ENCODE measurements around the gene PSAPL1. TPM values are rescaled to one million over a fixed set of nuclear protein-coding genes. Genes with fewer than 3 reads are reported as not detected.

PSAPL1 gene
- total and polyA plus RNA-seq, 5 experiments from 2014 or later, result not detected

DNA sequence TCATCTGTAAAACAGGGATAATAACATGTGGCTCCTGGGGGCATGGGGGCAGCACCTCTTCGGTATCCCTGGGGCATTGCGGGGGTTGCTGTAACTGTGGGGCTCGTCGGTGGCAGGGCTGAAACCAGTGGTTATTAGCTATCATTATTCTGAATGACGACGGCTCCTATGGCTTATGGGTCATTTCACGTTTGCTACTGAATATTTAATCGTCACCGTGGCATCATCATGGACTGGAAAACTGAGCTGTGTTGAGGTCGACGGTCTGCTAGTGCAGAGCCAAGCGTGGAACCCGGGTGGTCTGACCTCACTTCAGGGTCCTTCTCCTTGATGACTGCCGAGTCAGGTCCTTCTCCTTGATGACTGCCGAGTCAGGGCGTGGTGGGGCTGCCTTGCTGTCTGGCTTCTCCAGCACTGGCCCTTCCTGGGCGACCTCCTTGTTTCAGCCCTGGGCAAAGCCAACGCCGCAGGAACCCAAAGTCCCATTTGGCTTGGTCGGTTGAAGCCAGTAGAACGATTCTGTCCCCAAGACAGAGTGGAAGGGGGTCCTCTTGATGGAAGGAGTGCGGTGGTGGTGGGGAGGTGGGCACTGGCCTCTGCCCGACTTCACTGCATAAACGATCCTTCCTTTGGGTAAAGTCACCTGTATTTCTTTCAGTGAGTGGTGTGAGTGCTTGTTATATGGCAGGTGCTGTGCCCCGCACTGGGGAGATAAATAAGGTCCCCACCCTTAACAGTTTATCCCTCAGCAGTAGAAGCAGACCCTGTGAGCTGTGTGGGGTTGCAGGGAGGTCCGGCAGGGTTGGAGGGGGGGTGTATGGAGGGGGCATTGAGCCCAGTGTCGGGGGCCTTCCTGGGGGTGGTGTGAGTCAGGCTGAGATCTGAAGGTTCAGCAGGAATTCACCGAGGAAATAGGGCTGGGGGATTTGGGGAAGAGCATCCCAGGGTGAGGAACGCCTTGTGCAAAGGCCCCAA is 40.8 kb downstream of the PSAPL1 start:
- H3K36me3 Mint-ChIP-seq, result no peaks in the 10 kb centered on the region
- ATAC-seq (no peak), DNase-seq (no peak)
- peaks cover 3 to 28% (median 19%) of the 10 kb centered on the region in 5 donors for H3K27me3 Mint-ChIP-seq
- H3K4me3 Mint-ChIP-seq, result peak overlapping the region in 1 of 10 donors; percentile 20
- H3K9me3 Mint-ChIP-seq, result no peaks in the 10 kb centered on the region
- H3K27ac Mint-ChIP-seq, result no peak overlapping the region
- no peaks in the 10 kb centered on the region for H3K4me1 Mint-ChIP-seq
- POLR2A ChIA-PET, result no interaction called here

DNA sequence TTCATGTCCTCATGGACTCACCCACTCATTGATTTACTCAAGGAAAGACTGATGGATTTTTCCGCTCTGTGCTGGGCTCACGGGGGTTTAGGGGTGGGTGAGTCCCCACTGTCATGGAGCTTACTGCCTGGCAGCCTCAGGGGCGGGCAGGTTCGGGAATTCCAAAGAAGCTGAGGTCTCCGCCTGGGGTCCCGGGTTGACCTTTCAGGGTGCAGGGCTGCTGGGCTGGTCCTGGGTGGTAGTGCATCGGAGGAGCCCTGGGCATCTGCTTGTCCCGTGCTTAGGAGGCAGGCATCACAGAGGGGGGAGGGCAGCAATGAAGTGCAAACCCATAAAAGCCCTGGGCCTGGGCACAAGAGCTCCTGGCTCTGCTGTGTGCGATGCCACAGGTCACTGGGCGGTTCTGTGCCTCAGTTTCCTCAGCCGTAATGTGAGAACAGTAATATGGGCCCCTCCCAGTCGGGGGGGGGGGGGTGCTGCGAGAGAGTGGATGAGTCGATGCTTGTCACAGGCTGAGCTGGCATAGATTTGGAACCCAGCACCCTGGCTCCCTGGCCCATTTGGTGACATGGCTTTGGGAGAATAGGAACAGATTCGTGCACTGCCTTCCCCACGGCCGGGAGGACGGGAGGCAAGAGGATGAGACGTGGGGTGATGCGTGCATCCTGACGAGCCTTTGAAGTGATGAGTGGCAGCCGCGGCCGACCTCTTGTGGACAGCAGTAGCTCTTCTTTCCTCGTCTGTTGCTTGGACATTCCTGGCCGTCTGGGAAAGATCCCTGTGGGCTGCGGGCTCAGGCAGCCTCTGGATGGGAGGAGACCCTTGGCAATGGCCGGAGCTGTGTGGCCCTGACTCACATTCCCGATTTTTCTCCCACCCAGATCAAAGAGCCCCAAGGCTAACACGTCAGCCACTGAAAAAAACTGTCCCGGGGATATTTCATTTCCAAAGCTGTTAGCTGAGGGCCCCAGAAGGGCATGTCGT is 42.0 kb downstream of the PSAPL1 start:
- POLR2A ChIA-PET, result no interaction called here
- DNase-seq, result no peak
- no peak overlapping the region for H3K27ac Mint-ChIP-seq
- no peaks in the 10 kb centered on the region for H3K36me3 Mint-ChIP-seq
- peaks cover 0 to 5% (median 0%) of the 10 kb centered on the region in 9 donors for H3K9me3 Mint-ChIP-seq
- no peak for ATAC-seq
- H3K4me1 Mint-ChIP-seq, result no peaks in the 10 kb centered on the region
- peaks cover 0 to 24% (median 13%) of the 10 kb centered on the region in 5 donors for H3K27me3 Mint-ChIP-seq
- no peak overlapping the region for H3K4me3 Mint-ChIP-seq

DNA sequence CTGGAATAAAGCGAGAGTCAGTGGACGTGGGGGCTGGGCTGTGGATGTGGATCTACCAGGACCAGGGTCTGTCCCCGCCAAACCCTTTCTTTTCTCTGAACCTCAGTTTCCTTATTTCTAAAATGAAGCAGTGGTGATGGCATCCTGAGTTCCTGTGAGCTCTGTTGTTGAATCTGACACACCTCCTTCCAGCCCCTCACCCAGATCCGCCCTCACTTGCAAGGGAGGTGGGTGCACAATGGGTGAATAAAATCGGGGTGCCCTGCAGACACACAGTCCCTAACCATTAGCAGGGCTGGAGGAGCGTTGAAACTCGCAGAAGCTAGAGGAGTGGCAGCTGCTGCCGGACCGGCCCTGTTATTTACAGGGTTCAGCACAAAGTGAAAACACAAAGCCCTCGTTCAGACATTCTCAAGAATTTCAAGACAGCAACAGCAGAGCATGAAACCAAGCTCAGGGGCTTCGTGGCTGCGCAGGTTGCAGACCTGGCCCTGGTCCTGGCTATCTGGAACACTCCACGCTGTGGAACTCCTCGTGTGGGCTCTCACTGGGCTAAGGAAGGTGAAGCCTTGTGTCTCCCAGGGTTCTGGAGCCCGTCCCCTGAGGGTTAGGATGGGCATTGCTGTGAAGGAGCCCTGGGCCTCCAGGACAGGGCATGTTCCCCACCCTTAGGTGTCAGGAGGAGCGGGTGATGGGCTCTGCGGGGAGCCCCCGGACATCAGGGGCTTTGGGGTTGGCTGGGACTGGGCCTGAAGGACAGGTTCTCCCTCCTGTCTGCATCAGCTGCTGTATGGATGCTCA is 42.9 kb downstream of the PSAPL1 start:
- peaks cover 0 to 24% (median 12%) of the 10 kb centered on the region in 5 donors for H3K27me3 Mint-ChIP-seq
- no peaks in the 10 kb centered on the region for H3K36me3 Mint-ChIP-seq
- ATAC-seq (no peak), DNase-seq (no peak)
- no peaks in the 10 kb centered on the region for H3K4me1 Mint-ChIP-seq
- H3K4me3 Mint-ChIP-seq, result no peak overlapping the region
- POLR2A ChIA-PET, result no interaction called here
- H3K9me3 Mint-ChIP-seq, result peaks cover 0 to 10% (median 0%) of the 10 kb centered on the region in 9 donors
- H3K27ac Mint-ChIP-seq, result no peak overlapping the region

DNA sequence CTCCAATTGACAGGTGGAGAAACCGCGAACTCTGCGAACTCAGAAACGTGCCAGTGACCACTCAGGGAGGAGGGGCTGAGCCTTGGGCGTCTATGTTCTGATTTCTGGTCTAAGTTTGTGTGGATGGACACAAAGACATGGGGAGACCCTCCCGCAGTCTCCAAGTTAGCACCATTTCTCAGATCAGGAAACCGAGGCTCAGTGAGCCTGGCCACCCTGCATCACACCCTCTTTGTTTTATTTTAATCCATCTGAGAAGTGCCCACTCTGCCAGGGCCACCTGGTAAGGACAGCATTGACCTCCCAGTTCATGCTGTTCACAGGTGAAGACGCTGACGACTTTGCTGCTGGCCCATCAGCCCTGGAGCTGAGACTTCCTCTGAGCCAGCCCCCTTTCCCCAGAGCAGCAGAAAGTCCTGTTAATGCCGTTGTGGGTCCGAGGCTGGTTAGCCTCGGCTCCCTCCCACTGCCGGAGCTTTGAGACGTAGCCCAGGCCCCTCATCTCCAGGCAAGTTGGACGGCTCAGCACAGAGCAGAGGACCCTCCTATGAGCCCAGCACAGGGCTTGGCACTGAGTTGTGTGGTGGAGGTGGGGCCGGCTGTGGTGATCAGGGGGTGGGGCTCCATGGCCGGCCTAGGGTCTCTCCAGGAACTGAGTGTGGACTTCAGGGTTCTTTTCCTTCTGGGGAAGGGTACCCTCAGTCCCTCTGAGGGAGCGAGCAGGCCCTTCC is 43.7 kb downstream of the PSAPL1 start:
- H3K27me3 Mint-ChIP-seq, result peaks cover 0 to 23% (median 12%) of the 10 kb centered on the region in 5 donors
- no peaks in the 10 kb centered on the region for H3K36me3 Mint-ChIP-seq
- H3K4me1 Mint-ChIP-seq, result no peaks in the 10 kb centered on the region
- no peak overlapping the region for H3K4me3 Mint-ChIP-seq
- no peak overlapping the region for H3K27ac Mint-ChIP-seq
- DNase-seq, result peak in 1 of 10 donors; percentile 22
- H3K9me3 Mint-ChIP-seq, result peaks cover 0 to 10% (median 0%) of the 10 kb centered on the region in 9 donors
- no peak for ATAC-seq
- POLR2A ChIA-PET, result no interaction called here

DNA sequence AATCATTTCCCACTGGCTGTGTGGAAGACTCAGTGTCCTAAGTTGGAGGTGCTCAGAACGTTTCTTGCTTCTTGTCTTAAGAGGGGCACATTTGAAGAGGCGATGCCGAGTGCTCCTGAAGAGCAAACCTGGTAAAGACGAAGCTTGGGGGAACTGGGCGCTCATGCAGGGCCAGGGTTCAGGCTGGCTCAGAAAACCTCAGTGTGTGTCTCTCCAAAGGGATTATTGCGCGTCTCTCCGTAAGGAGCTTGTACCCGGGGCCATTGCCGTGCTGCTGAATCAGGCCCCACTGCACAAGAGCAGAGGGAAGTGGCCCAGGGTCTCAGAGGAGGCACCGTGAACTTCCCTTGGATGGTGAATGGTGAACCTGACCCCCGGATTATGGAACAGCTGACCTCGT is 44.4 kb downstream of the PSAPL1 start:
- Mint-ChIP-seq H3K4me3 (no peak overlapping the region), H3K4me1 (no peaks in the 10 kb centered on the region), H3K27ac (no peak overlapping the region), H3K9me3 (peaks cover 0 to 10% (median 0%) of the 10 kb centered on the region in 9 donors), H3K27me3 (peaks cover 0 to 23% (median 12%) of the 10 kb centered on the region in 5 donors), H3K36me3 (no peaks in the 10 kb centered on the region)
- DNase-seq, result peak in 1 of 10 donors; percentile 13
- ATAC-seq, result no peak
- POLR2A ChIA-PET, result no interaction called here

DNA sequence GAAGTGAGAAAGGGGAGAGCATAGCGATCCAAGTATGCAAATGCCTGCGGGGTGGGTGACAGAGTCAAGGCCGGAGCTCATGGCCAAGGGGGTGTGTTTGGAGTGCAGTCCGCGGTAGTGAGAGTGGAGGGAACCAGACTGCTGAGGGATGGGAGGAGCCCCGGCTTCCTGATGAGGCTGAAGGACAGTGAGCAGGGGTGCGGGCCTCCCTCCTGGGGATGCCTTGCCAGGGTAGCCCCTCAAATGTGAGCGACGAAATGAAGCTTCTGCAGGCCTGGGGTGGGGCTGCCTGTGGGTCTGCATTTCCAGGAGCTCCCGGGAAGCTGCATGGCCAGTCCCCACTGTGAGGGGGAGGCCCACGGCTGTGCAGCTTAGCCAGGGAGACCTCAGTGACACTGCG is 45.0 kb downstream of the PSAPL1 start:
- no peak for DNase-seq
- H3K27ac Mint-ChIP-seq, result no peak overlapping the region
- no peak for ATAC-seq
- peaks cover 0 to 23% (median 12%) of the 10 kb centered on the region in 5 donors for H3K27me3 Mint-ChIP-seq
- H3K9me3 Mint-ChIP-seq, result peaks cover 0 to 10% (median 0%) of the 10 kb centered on the region in 9 donors
- H3K4me3 Mint-ChIP-seq, result no peak overlapping the region
- H3K4me1 Mint-ChIP-seq, result no peaks in the 10 kb centered on the region
- no peaks in the 10 kb centered on the region for H3K36me3 Mint-ChIP-seq
- POLR2A ChIA-PET, result no interaction called here

DNA sequence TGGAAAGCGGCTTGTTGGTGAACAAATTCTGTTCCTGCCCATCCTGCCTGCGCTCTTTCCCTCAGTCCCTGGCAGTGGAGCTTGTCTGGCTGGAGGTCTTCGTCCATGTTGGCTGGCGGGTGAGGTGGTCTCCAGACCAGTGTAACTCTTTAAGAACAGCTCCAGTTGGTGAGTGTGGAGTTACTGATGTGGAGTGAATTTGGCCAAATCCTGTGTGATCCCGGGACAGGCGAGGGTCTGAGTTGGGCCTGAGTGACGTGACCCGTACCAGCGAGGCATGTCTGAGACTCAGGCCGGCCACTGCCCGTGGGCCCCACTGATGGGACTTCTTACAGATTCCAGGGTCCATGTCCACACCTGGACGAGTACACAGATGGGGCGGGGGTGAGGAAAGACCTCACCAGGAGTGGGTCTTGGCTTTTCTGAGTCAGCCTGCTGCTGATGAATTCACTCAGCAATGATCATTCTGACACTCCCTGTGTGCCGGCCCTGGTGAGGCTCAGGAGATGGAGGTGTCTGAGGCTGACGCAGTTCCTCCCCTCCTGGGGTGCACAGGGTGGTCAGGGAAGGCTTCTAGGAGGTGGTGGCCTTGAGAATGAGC is 45.5 kb downstream of the PSAPL1 start:
- peaks cover 0 to 23% (median 8%) of the 10 kb centered on the region in 5 donors for H3K27me3 Mint-ChIP-seq
- POLR2A ChIA-PET, result no interaction called here
- H3K36me3 Mint-ChIP-seq, result no peaks in the 10 kb centered on the region
- no peak overlapping the region for H3K27ac Mint-ChIP-seq
- H3K9me3 Mint-ChIP-seq, result peaks cover 0 to 10% (median 0%) of the 10 kb centered on the region in 9 donors
- DNase-seq, result peak in 1 of 10 donors; percentile 49
- H3K4me3 Mint-ChIP-seq, result no peak overlapping the region
- ATAC-seq, result no peak
- H3K4me1 Mint-ChIP-seq, result no peaks in the 10 kb centered on the region

DNA sequence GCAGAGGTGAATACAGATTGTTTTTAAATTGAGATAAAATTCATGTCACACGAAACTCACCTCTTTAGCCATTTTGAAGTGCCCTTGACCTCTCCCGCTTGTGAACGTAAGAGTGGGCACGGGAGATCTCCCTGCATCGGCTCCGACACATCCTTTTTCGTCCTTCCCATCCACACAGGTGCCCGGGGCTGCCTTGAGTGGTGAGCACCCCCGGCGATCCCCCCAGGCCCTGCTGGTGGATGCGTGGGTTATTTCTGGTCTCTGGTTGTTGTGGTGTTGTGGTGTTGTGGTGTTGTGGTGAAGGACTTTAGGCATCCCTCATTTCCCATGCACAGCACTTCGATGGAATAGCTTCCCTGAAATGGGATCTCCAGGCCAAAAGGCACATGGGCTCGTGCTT is 46.1 kb downstream of the PSAPL1 start:
- no peak for ATAC-seq
- Mint-ChIP-seq H3K27me3 (peaks cover 0 to 20% (median 4%) of the 10 kb centered on the region in 5 donors), H3K36me3 (no peaks in the 10 kb centered on the region), H3K4me3 (no peak overlapping the region), H3K4me1 (no peaks in the 10 kb centered on the region), H3K9me3 (peaks cover 0 to 10% (median 0%) of the 10 kb centered on the region in 9 donors), H3K27ac (no peak overlapping the region)
- POLR2A ChIA-PET, result no interaction called here
- peak in 1 of 10 donors; percentile 55 for DNase-seq

DNA sequence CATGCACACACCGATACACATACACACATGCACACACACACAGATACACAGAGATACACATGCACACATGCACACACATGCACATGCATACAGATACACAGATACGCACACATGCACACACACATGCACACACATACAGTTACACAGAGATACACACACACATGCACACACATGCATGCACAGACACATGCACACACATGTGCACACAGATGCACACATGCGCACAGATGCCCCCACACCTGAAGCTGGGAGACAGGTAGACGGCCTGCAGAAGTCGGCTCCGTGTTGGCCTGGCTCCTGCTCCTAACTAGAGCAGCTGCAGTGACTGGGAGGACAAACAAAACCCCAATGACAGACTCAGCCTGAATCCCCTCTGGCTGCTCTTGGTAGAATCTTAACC is 46.8 kb downstream of the PSAPL1 start:
- Mint-ChIP-seq H3K36me3 (no peaks in the 10 kb centered on the region), H3K27me3 (peaks cover 0 to 13% (median 4%) of the 10 kb centered on the region in 5 donors), H3K4me3 (no peak overlapping the region), H3K27ac (no peak overlapping the region), H3K4me1 (no peaks in the 10 kb centered on the region), H3K9me3 (peaks cover 0 to 10% (median 0%) of the 10 kb centered on the region in 9 donors)
- POLR2A ChIA-PET, result no interaction called here
- ATAC-seq (no peak), DNase-seq (peak in 1 of 10 donors; percentile 46)

DNA sequence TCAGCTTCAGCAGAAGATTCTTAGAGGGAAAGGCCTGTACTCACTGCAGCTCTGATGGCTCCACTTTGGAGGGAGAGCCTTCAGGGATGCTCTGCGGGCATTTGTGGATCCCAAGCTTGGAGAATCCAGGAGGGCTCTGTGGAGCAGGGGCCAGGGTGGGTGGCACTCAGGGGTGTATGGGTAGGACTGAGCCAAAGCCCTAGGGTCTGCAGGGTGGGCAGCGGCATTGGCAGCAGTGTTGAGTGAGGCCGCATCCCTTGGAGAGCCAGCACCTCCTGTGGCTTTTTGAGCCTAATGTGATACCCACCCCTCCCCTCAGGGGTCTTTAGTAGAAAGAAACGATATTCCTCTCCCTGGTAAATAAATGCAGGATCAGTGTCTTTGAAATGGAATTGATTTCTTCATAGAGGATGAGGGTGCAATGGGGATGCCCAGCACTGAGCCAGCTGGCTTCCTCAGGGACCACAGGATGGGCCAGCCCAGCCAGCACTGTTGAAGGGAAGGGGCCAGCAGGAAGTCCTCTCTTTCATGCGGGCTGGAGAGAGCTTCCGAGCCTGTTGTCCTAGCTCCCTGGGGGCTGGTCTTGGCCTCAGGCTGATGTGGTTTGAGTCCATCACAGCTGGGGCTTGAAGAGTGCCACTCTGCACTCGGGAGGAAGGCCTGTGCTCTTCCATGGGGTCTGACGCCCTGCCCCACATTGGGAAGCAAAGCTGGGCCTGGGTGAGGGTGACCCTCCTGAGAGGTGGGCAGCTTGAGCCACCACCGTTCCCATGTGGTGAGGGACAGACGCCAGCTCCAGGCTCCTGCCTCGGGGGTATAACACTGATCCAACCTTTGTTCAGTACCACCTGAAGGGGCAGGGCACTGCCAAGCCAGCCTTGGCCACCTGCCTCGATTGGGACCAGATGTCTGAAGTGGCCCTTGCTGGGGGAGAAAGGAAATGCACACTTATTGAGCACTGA is 49.5 kb downstream of the PSAPL1 start:
- POLR2A ChIA-PET, result no interaction called here
- no peak overlapping the region for H3K27ac Mint-ChIP-seq
- DNase-seq (no peak), ATAC-seq (no peak)
- H3K4me1 Mint-ChIP-seq, result no peaks in the 10 kb centered on the region
- peaks cover 0 to 10% (median 0%) of the 10 kb centered on the region in 9 donors for H3K9me3 Mint-ChIP-seq
- no peak overlapping the region for H3K4me3 Mint-ChIP-seq
- H3K27me3 Mint-ChIP-seq, result peaks cover 0 to 14% (median 6%) of the 10 kb centered on the region in 5 donors
- H3K36me3 Mint-ChIP-seq, result no peaks in the 10 kb centered on the region

Measured in naive thymus-derived CD8-positive, alpha-beta T cell (primary cell).